Trophoblast cell (in vitro differentiated cells and primary cell): Measurements from ENCODE around the gene SMARCC2.
A peak's percentile ranks its signal among the peaks of the same experiment; 100 is the strongest.
"Not testable (repeated sequence)": the region's sequence is repeated elsewhere in the genome, so short reads cannot be mapped to it uniquely, and the experiment has no call there.

Source experiments
- DNase-seq, 2 donors: peaks; one replicate each; pipeline ENCODE4 v3.0.0-alpha.2; 2016
- H2AFZ ChIP-seq: 2 replicates; pipeline ENCODE4 v1.6.1; 2013; ENCODE audit warnings: low read length, moderate library complexity, mild to moderate bottlenecking; ENCODE audit not compliant: insufficient read depth, poor library complexity
- H2AK5ac ChIP-seq: 2 replicates; pipeline ENCODE4 v1.6.1; 2013; ENCODE audit warnings: mild to moderate bottlenecking, low read length
- H2BK120ac ChIP-seq: 2 replicates; pipeline ENCODE4 v1.6.1; 2013; ENCODE audit warnings: low read length, mild to moderate bottlenecking, moderate library complexity; ENCODE audit not compliant: insufficient read depth, poor library complexity
- H2BK12ac ChIP-seq: 2 replicates; pipeline ENCODE4 v1.6.1; 2013; ENCODE audit warnings: mild to moderate bottlenecking, low read length, moderate library complexity
- H2BK5ac ChIP-seq: 2 replicates; pipeline ENCODE4 v1.6.1; 2013; ENCODE audit warnings: low read length, low read depth, moderate library complexity, mild to moderate bottlenecking; ENCODE audit not compliant: poor library complexity
- H3K14ac ChIP-seq: 2 replicates; pipeline ENCODE4 v1.6.1; 2013; ENCODE audit warnings: mild to moderate bottlenecking, low read length
- H3K18ac ChIP-seq: 2 replicates; pipeline ENCODE4 v1.6.1; 2013; ENCODE audit warnings: mild to moderate bottlenecking, low read length
- H3K23ac ChIP-seq: 2 replicates; pipeline ENCODE4 v1.6.1; 2013; ENCODE audit warnings: low read length
- H3K27ac ChIP-seq: 2 replicates; pipeline ENCODE4 v1.5.1; 2013; ENCODE audit warnings: low read depth, mild to moderate bottlenecking, inconsistent platforms, low read length, moderate library complexity
- H3K27me3 ChIP-seq: 2 replicates; pipeline ENCODE4 v1.6.1; 2013; ENCODE audit warnings: inconsistent platforms, mild to moderate bottlenecking, low read length, moderate library complexity; ENCODE audit not compliant: insufficient read depth
- H3K36me3 ChIP-seq, 2 experiments: 1 replicate in 1 of 2; 2 replicates in 1 of 2; pipeline ENCODE4 v1.6.1; 2013; ENCODE audit warnings: low read length in 2 of 2, mild to moderate bottlenecking in 2 of 2, moderate library complexity in 1 of 2; ENCODE audit not compliant: insufficient read depth in 2 of 2, control insufficient read depth in 1 of 2
- H3K4ac ChIP-seq: 2 replicates; pipeline ENCODE4 v1.6.1; 2013; ENCODE audit warnings: low read depth, mild to moderate bottlenecking, low read length, moderate library complexity
- H3K4me1 ChIP-seq, 2 experiments: 1 replicate in 1 of 2; 2 replicates in 1 of 2; pipeline ENCODE4 v1.6.1; 2013; ENCODE audit warnings: low read length in 2 of 2, mild to moderate bottlenecking in 2 of 2, moderate library complexity in 1 of 2; ENCODE audit not compliant: insufficient read depth in 2 of 2, control insufficient read depth in 1 of 2
- H3K4me2 ChIP-seq: 2 replicates; pipeline ENCODE4 v1.6.1; 2013; ENCODE audit warnings: inconsistent platforms, mild to moderate bottlenecking, low read length, moderate library complexity
- H3K4me3 ChIP-seq: 2 replicates; pipeline ENCODE4 v1.5.1; 2013; ENCODE audit warnings: mild to moderate bottlenecking, low read depth, low read length, inconsistent platforms
- H3K79me1 ChIP-seq: one replicate; pipeline ENCODE4 v1.6.1; 2013; ENCODE audit warnings: low read length
- H3K79me2 ChIP-seq: 2 replicates; pipeline ENCODE4 v1.6.1; 2013; ENCODE audit warnings: low read length, mild to moderate bottlenecking; ENCODE audit not compliant: control insufficient read depth, insufficient read depth, poor library complexity
- H3K9ac ChIP-seq: 2 replicates; pipeline ENCODE4 v1.6.1; 2013; ENCODE audit warnings: mild to moderate bottlenecking, low read length
- H3K9me3 ChIP-seq: 2 replicates; pipeline ENCODE4 v1.6.1; 2013; ENCODE audit warnings: low read depth, mild to moderate bottlenecking, control low read depth, inconsistent platforms, low read length; ENCODE audit not compliant: insufficient read depth
- H4K12ac ChIP-seq: 2 replicates; pipeline ENCODE4 v1.6.1; 2013; ENCODE audit warnings: low read depth, mild to moderate bottlenecking, low read length, moderate library complexity
- H4K8ac ChIP-seq: 2 replicates; pipeline ENCODE4 v1.6.1; 2013; ENCODE audit warnings: low read depth, mild to moderate bottlenecking, low read length, moderate library complexity
- H4K91ac ChIP-seq: one replicate; pipeline ENCODE4 v1.6.1; 2013; ENCODE audit warnings: low read depth, mild to moderate bottlenecking, low read length, moderate library complexity
- WGBS: extraction: QIAGEN DNeasy Blood & Tissue Kit; methylation state at CpG from one replicate; pipeline ENCODE4 v1.1.7; 2013; ENCODE audit warnings: missing lambda C conversion rate; ENCODE audit not compliant: insufficient read length, insufficient coverage; ENCODE audit errors: extremely low coverage; 5-methylcytosine and 5-hydroxymethylcytosine counted together

Gene SMARCC2

GRCh38 chr12:56158029-56158925 is 31.0 kb downstream of the SMARCC2 start, which contains the start of gene MYL6:
Gene MYL6 (plus strand): TSS chr12:56158359. CDS start chr12:56158402, 43 bp downstream.
- H3K4me2 ChIP-seq = peak within 1 kb of the TSS; percentile 83
- H3K18ac ChIP-seq = peak within 1 kb of the TSS; percentile 98

GRCh38 chr12:56157201-56158028 is 31.9 kb downstream of the SMARCC2 start:
- Histone ChIP-seq H3K4me2 (peak overlapping the region; percentile 71), H3K27me3 (no peaks in the 10 kb centered on the region), H2BK12ac (no peak overlapping the region), H2BK120ac (peak overlapping the region; percentile 24), H4K12ac (peak overlapping the region; percentile 2), H2AFZ (peak overlapping the region; percentile 26), H3K4me3 (peak overlapping the region; percentile 55), H3K27ac (peak overlapping the region; percentile 67), H3K36me3 (peaks cover 38 to 48% of the 10 kb centered on the region in 2 experiments), H3K79me2 (peaks cover 19% of the 10 kb centered on the region), H3K4ac (peak overlapping the region; percentile 34), H3K9me3 (peaks cover 4% of the 10 kb centered on the region), H3K79me1 (peaks cover 19% of the 10 kb centered on the region), H2BK5ac (peak overlapping the region; percentile 27), H4K8ac (peak overlapping the region; percentile 44), H3K14ac (peak overlapping the region; percentile 27), H3K23ac (no peak overlapping the region), H3K9ac (peak overlapping the region; percentile 44), H3K18ac (peak overlapping the region; percentile 28), H2AK5ac (no peak overlapping the region), H4K91ac (peak overlapping the region; percentile 50), H3K4me1 (peaks cover 31 to 32% of the 10 kb centered on the region in 2 experiments)
- peak; percentile 93 to 95 for DNase-seq
- no CpG with 5 or more reads among the region's 45 CpGs for WGBS

More at GRCh38 chr12:56158029-56158925, 31.0 kb downstream of the SMARCC2 start, which contains the start of gene MYL6:
- Histone ChIP-seq H3K4ac (peak within 1 kb of the TSS; percentile 100), H3K4me1 (peaks cover 25 to 27% of the 10 kb centered on the region in 2 experiments), H2AK5ac (peak within 1 kb of the TSS; percentile 100), H2AFZ (peak within 1 kb of the TSS; percentile 32), H4K12ac (peak within 1 kb of the TSS; percentile 95), H3K27ac (peak within 1 kb of the TSS; percentile 72), H3K14ac (peak within 1 kb of the TSS; percentile 99), H4K91ac (peak within 1 kb of the TSS; percentile 98), H3K27me3 (no peaks in the 10 kb centered on the region), H3K4me3 (peak within 1 kb of the TSS; percentile 96), H2BK12ac (no peak within 1 kb of the TSS), H3K79me2 (peaks cover 19% of the 10 kb centered on the region), H3K9me3 (peaks cover 4% of the 10 kb centered on the region), H3K23ac (no peak within 1 kb of the TSS), H4K8ac (peak within 1 kb of the TSS; percentile 95), H3K9ac (peak within 1 kb of the TSS; percentile 100), H2BK120ac (peak within 1 kb of the TSS; percentile 92), H3K36me3 (peaks cover 40 to 53% of the 10 kb centered on the region in 2 experiments), H2BK5ac (peak within 1 kb of the TSS; percentile 97), H3K79me1 (peaks cover 15% of the 10 kb centered on the region)
- peak; percentile 97 to 99 for DNase-seq
- no CpG with 5 or more reads among the region's 30 CpGs for WGBS

GRCh38 chr12:56156464-56157200 is 32.7 kb downstream of the SMARCC2 start:
- not testable (repeated sequence) for H3K27me3 ChIP-seq, H2BK5ac ChIP-seq, H3K4me3 ChIP-seq, H4K12ac ChIP-seq, H3K9ac ChIP-seq, H2BK12ac ChIP-seq, H4K8ac ChIP-seq, H4K91ac ChIP-seq, H3K4ac ChIP-seq, H3K14ac ChIP-seq, H3K9me3 ChIP-seq, H3K18ac ChIP-seq, H2BK120ac ChIP-seq, DNase-seq, H3K23ac ChIP-seq, H2AFZ ChIP-seq, H2AK5ac ChIP-seq
- Histone ChIP-seq H3K4me2 (peak overlapping the region; percentile 71), H3K36me3 (peaks cover 31 to 41% of the 10 kb centered on the region in 2 experiments), H3K27ac (peak overlapping the region; percentile 67), H3K79me2 (peaks cover 19% of the 10 kb centered on the region), H3K4me1 (peaks cover 33% of the 10 kb centered on the region in 2 experiments), H3K79me1 (peaks cover 24% of the 10 kb centered on the region)
- no CpG with 5 or more reads among the region's 21 CpGs for WGBS
